Bronchial epithelial cell (primary cell): ENCODE data around the gene AZU1. TPM values are rescaled to one million over a fixed set of nuclear protein-coding genes. Genes with fewer than 3 reads are reported as not detected.

Source experiments
- DNase-seq: peaks from one replicate; pipeline ENCODE4 v3.0.0-alpha.2; 2010; ENCODE audit warnings: low read depth
- FAIRE-seq: peaks from 2 replicates; lab custom pipeline; 2011; peaks lifted over from hg19 to GRCh38; lab: Jason Lieb, UNC
- H3K27me3 ChIP-seq: 2 replicates; pipeline ENCODE4 v1.5.1; 2011; ENCODE audit warnings: low read length; ENCODE audit not compliant: control insufficient read depth, insufficient read depth
- H3K36me3 ChIP-seq: 2 replicates; pipeline ENCODE4 v1.5.1; 2011; ENCODE audit warnings: low read length; ENCODE audit not compliant: control insufficient read depth, insufficient read depth
- H3K4me3 ChIP-seq: 2 replicates; pipeline ENCODE4 v1.5.1; 2011; ENCODE audit warnings: mild to moderate bottlenecking, low read depth, low read length, control low read depth
- CTCF ChIP-seq: IDR thresholded peaks from 2 replicates; pipeline ENCODE4 v1.5.1; 2011; ENCODE audit warnings: mild to moderate bottlenecking, moderate library complexity, low read length, control low read depth, inconsistent platforms; ENCODE audit not compliant: insufficient read depth, severe bottlenecking
- total RNA-seq: library from RNA; depleted of rRNA; stranded (reverse); fragments of >200 nt; gene quantifications from 2 replicates; pipeline ENCODE4 v1.2.1, GENCODE V29; 2014

AZU1 gene
- total RNA-seq, 1 donor from 2014 or later: not detected

GRCh38 chr19:806815-807421 lies 20.7 kb upstream of the AZU1 start:
- H3K36me3 ChIP-seq: peaks cover 46% of the 10 kb centered on the region
- H3K4me3 ChIP-seq: no peak overlapping the region
- H3K27me3 ChIP-seq: no peaks in the 10 kb centered on the region
- DNase-seq (no peak), FAIRE-seq (no peak)
- no peak for TF ChIP-seq CTCF

GRCh38 chr19:807627-808422 lies 19.8 kb upstream of the AZU1 start:
- FAIRE-seq (no peak), DNase-seq (no peak)
- no peak for TF ChIP-seq CTCF
- no peak overlapping the region for H3K4me3 ChIP-seq
- H3K27me3 ChIP-seq: no peaks in the 10 kb centered on the region
- H3K36me3 ChIP-seq: peaks cover 43% of the 10 kb centered on the region

- TF ChIP-seq CTCF: no peak
- no peak for FAIRE-seq
- no peak for DNase-seq
Observed at GRCh38 chr19:808423-808775, 19.2 kb upstream of the AZU1 start.

GRCh38 chr19:810077-810855 lies 17.4 kb upstream of the AZU1 start:
- Histone ChIP-seq H3K36me3 (peaks cover 26% of the 10 kb centered on the region), H3K4me3 (no peak overlapping the region), H3K27me3 (no peaks in the 10 kb centered on the region)
- no peak for TF ChIP-seq CTCF
- FAIRE-seq (no peak), DNase-seq (no peak)

More at GRCh38 chr19:808423-808775, 19.2 kb upstream of the AZU1 start:
- no peaks in the 10 kb centered on the region for H3K27me3 ChIP-seq
- H3K36me3 ChIP-seq: peaks cover 39% of the 10 kb centered on the region
- H3K4me3 ChIP-seq: no peak overlapping the region

- peaks cover 23% of the 10 kb centered on the region for H3K36me3 ChIP-seq
- H3K27me3 ChIP-seq: no peaks in the 10 kb centered on the region
- DNase-seq (no peak), FAIRE-seq (no peak)
- no peak for TF ChIP-seq CTCF
- H3K4me3 ChIP-seq: no peak overlapping the region
Observed at GRCh38 chr19:810883-811489, 16.7 kb upstream of the AZU1 start.
